Breast epithelium (tissue), 4 donors: Measurements from ENCODE around the gene EDEM2. TPM values are rescaled to one million over a fixed set of nuclear protein-coding genes. Genes with fewer than 3 reads are reported as not detected.

ENCODE experiments used
- DNase-seq, 2 donors: peaks; one replicate each; pipeline ENCODE4 v3.0.0-alpha.2; 2019; ENCODE audit warnings: low spot score in 2 of 2
- H3K27ac ChIP-seq, 2 donors: fragments of 200-600 bp; sonication (generic) in 1 of 2; one replicate each; pipeline ENCODE4 v1.5.1; 2016 to 2019; ENCODE audit warnings: mild to moderate bottlenecking in 1 of 2
- H3K27me3 ChIP-seq, 2 donors: fragments of 200-600 bp; sonication (generic) in 1 of 2; one replicate each; pipeline versions ENCODE4 v1.5.1 to v1.6.0; 2017 to 2019; ENCODE audit warnings: control low read depth in 1 of 2, mild to moderate bottlenecking in 1 of 2
- H3K36me3 ChIP-seq: fragments of 200-600 bp; one replicate; pipeline ENCODE4 v1.5.1; 2019
- H3K4me1 ChIP-seq, 2 donors: fragments of 200-600 bp; sonication (generic); one replicate each; pipeline ENCODE4 v1.5.1; 2016 to 2019; ENCODE audit warnings: control low read depth in 1 of 2
- H3K4me3 ChIP-seq, 3 donors: fragments of 200-600 bp; sonication (generic); 1 replicate in 2 of 3; 2 replicates in 1 of 3; pipeline ENCODE4 v1.5.1; 2016 to 2019; ENCODE audit warnings: mild to moderate bottlenecking in 3 of 3, moderate library complexity in 2 of 3
- H3K9me3 ChIP-seq, 2 donors: fragments of 200-600 bp; sonication (generic) in 1 of 2; one replicate each; pipeline ENCODE4 v1.5.1; 2016 to 2019; ENCODE audit warnings: control low read depth in 1 of 2
- POLR2A ChIP-seq: fragments of 450-650 bp; IDR thresholded peaks from one replicate; pipeline ENCODE4 v1.6.1; 2016; ENCODE audit warnings: antibody characterized with exemption, mild to moderate bottlenecking, moderate library complexity
- POLR2AphosphoS5 ChIP-seq, 3 donors: sonication (generic); formaldehyde crosslinking; IDR thresholded peaks; one replicate each; pipeline ENCODE4 v1.6.1; 2017; ENCODE audit warnings: antibody characterized with exemption in 3 of 3
- intact Hi-C: fragments of 100-400 bp; cut with DNase I; formaldehyde crosslinking; loops from one replicate; pipeline ENCODE4 v1.15.1; 2023; ENCODE audit warnings: low total_unique reads
- total RNA-seq, 3 donors: library from RNA; depleted of rRNA; stranded (reverse); fragments of >200 nt; gene quantifications; one replicate each; pipeline ENCODE4 v1.1.0, GENCODE V29; 2016
- TF ChIP-seq, protein P1 (sequence below), 3 donors: fragments of 450-650 bp; IDR thresholded peaks; one replicate each; pipeline ENCODE4 v1.5.1; 2016 to 2017; ENCODE audit warnings: antibody characterized with exemption in 3 of 3, mild to moderate bottlenecking in 3 of 3, moderate library complexity in 3 of 3

The EDEM2 gene
- total RNA-seq, 3 donors from 2014 or later, result 19.3 to 25.8 (median 22.4) TPM

- H3K4me1 ChIP-seq, result peaks cover 0 to 5% of the 10 kb centered on the region in 2 donors
- no peaks in the 10 kb centered on the region for H3K9me3 ChIP-seq
- H3K4me3 ChIP-seq, result no peak overlapping the region
- H3K27me3 ChIP-seq, result no peaks in the 10 kb centered on the region
- DNase-seq, result no peak
- TF ChIP-seq POLR2AphosphoS5 (IDR thresholded peaks at IDR 0.05), result no peak
- TF ChIP-seq, protein P1, sequence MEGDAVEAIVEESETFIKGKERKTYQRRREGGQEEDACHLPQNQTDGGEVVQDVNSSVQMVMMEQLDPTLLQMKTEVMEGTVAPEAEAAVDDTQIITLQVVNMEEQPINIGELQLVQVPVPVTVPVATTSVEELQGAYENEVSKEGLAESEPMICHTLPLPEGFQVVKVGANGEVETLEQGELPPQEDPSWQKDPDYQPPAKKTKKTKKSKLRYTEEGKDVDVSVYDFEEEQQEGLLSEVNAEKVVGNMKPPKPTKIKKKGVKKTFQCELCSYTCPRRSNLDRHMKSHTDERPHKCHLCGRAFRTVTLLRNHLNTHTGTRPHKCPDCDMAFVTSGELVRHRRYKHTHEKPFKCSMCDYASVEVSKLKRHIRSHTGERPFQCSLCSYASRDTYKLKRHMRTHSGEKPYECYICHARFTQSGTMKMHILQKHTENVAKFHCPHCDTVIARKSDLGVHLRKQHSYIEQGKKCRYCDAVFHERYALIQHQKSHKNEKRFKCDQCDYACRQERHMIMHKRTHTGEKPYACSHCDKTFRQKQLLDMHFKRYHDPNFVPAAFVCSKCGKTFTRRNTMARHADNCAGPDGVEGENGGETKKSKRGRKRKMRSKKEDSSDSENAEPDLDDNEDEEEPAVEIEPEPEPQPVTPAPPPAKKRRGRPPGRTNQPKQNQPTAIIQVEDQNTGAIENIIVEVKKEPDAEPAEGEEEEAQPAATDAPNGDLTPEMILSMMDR (IDR thresholded peaks at IDR 0.05), result peak; percentile 32 to 48 (median 34)
- H3K27ac ChIP-seq, result peak overlapping the region in 1 of 2 donors; percentile 54
- H3K36me3 ChIP-seq, result no peaks in the 10 kb centered on the region
- intact Hi-C loops, result loop anchor here (5.0 to 10.0 kb wide), 2 partner anchors 62 to 130 kb away; partner anchors contain the start of gene MMP24OS
These were observed 2.0 kb downstream of the EDEM2 start for GRCh38 chr20:35145141-35145564.

GRCh38 chr20:35144694-35145093 is 2.4 kb downstream of the EDEM2 start:
- no peaks in the 10 kb centered on the region for H3K27me3 ChIP-seq
- H3K9me3 ChIP-seq, result no peaks in the 10 kb centered on the region
- no peaks in the 10 kb centered on the region for H3K36me3 ChIP-seq
- TF ChIP-seq POLR2AphosphoS5 (IDR thresholded peaks at IDR 0.05) (no peak), POLR2A (no peak)
- TF ChIP-seq, protein P1 (IDR thresholded peaks at IDR 0.05), result no peak
- peaks cover 0 to 5% of the 10 kb centered on the region in 2 donors for H3K4me1 ChIP-seq
- H3K4me3 ChIP-seq, result no peak overlapping the region
- intact Hi-C loops, result loop anchor here (5.0 to 10.0 kb wide), 2 partner anchors 63 to 130 kb away; partner anchors contain the start of gene MMP24OS
- DNase-seq, result no peak
- no peak overlapping the region for H3K27ac ChIP-seq

- Histone ChIP-seq H3K27ac (peak overlapping the region; percentile 54 to 69), H3K4me3 (no peak overlapping the region), H3K36me3 (no peaks in the 10 kb centered on the region), H3K27me3 (no peaks in the 10 kb centered on the region), H3K4me1 (no peaks in the 10 kb centered on the region), H3K9me3 (no peaks in the 10 kb centered on the region)
- intact Hi-C loops, result no loop called here
- TF ChIP-seq POLR2AphosphoS5 (IDR thresholded peaks at IDR 0.05) (no peak), POLR2A (no peak)
- TF ChIP-seq, protein P1 (IDR thresholded peaks at IDR 0.05), result no peak
- DNase-seq, result peak in 1 of 2 donors; percentile 39
These were observed 11.1 kb downstream of the EDEM2 start for GRCh38 chr20:35135867-35136586.

- DNase-seq, result no peak
- Histone ChIP-seq H3K36me3 (no peaks in the 10 kb centered on the region), H3K27ac (peak overlapping the region in 1 of 2 donors; percentile 22), H3K27me3 (no peaks in the 10 kb centered on the region), H3K9me3 (no peaks in the 10 kb centered on the region), H3K4me3 (no peak overlapping the region), H3K4me1 (no peaks in the 10 kb centered on the region)
- intact Hi-C loops, result no loop called here
- TF ChIP-seq POLR2AphosphoS5 (IDR thresholded peaks at IDR 0.05) (no peak), POLR2A (no peak)
- TF ChIP-seq, protein P1 (IDR thresholded peaks at IDR 0.05), result no peak
These were observed 12.3 kb downstream of the EDEM2 start for GRCh38 chr20:35134880-35135279.

GRCh38 chr20:35134472-35134871 is 12.7 kb downstream of the EDEM2 start:
- peak overlapping the region in 1 of 2 donors; percentile 22 for H3K27ac ChIP-seq
- no peak for DNase-seq
- H3K4me3 ChIP-seq, result no peak overlapping the region
- no peaks in the 10 kb centered on the region for H3K9me3 ChIP-seq
- H3K4me1 ChIP-seq, result no peaks in the 10 kb centered on the region
- no peaks in the 10 kb centered on the region for H3K27me3 ChIP-seq
- intact Hi-C loops, result no loop called here
- TF ChIP-seq POLR2A, result no peak
- no peak for TF ChIP-seq POLR2AphosphoS5 (IDR thresholded peaks at IDR 0.05)
- TF ChIP-seq, protein P1 (IDR thresholded peaks at IDR 0.05), result no peak
- H3K36me3 ChIP-seq, result no peaks in the 10 kb centered on the region
